Articular chondrocyte of knee joint (primary cell): ENCODE measurements around the gene PTMA. TPM values are rescaled to one million over a fixed set of nuclear protein-coding genes. Genes with fewer than 3 reads are reported as not detected.

Experiments
- small RNA-seq: library from RNA; depleted of rRNA; stranded (forward); fragments of <200 nt; gene quantifications from one replicate; pipeline ENCODE3, GENCODE V24; 2012
- total RNA-seq: library from RNA; depleted of rRNA; stranded (reverse); fragments of >200 nt; gene quantifications from 2 replicates; pipeline ENCODE4 v1.2.3, GENCODE V29; 2012

Gene PTMA
- 966 and 1,086 TPM in 2 replicates for total RNA-seq

DNA sequence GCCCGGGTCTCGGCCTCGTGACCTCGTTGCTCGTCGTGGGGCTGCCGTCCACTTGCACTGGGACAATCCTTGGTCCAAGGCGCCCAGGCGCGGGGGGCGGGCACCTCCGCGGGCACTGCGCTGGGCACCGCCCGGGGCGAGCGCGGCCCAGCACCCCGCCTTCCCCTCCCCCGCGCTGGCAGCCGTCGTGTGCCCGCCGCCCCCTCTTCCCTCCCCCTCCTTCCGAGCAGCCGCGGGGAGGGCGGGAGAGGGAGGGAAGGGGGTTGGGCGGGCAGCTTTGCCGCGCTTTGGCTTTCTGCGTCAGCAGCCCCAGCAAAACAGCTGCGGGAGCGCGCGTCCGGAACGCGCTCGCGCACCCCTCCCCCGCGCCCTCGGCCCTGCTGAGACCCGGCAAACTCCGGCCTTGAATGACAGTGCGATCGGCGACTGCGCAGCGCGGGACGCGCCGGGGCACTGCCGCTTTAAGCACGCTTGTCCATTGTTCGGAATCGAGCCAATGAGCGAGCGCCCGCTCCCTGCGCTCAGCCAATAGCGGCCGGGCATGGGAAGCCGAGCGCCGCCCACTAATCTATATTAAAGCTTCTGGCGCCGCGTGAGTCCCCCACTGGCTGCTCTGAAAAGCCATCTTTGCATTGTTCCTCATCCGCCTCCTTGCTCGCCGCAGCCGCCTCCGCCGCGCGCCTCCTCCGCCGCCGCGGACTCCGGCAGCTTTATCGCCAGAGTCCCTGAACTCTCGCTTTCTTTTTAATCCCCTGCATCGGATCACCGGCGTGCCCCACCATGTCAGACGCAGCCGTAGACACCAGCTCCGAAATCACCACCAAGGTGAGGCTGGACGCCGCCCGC is at the start of gene PTMA:
PTMA (plus strand) TSS at position 599 of the 846 bp plus-strand sequence; CDS start at position 781, 182 bp downstream.

Small RNA genes lying within 50 kb of the gene (small RNA-seq; reads per million reads assigned to genes)
- not detected for gene RF00015

Other genes starting within 250 kb of the PTMA start
- 138 and 164 TPM in 2 replicates for gene NCL, start 244.0 kb upstream of the PTMA start, total RNA-seq
- gene NMUR1, start 178.1 kb upstream of the PTMA start, total RNA-seq: under 0.01 and 0.26 TPM in 2 replicates
- gene TEX44, start 115.7 kb upstream of the PTMA start, total RNA-seq: not detected in 2 replicates
- 17.6 and 19.5 TPM in 2 replicates for gene PDE6D, start 72.8 kb downstream of the PTMA start, total RNA-seq
- gene COPS7B, start 77.9 kb downstream of the PTMA start, total RNA-seq: 17.6 and 26.1 TPM in 2 replicates
- gene NPPC, start 217.9 kb downstream of the PTMA start, total RNA-seq: not detected in 2 replicates